Upper lobe of left lung (tissue), 6 donors: Measurements from ENCODE around the gene CFAP58. TPM values are rescaled to one million over a fixed set of nuclear protein-coding genes. Genes with fewer than 3 reads are reported as not detected.
A peak's percentile ranks its signal among the peaks of the same experiment; 100 is the strongest.

ENCODE experiments used
- ATAC-seq, 2 donors: fragments of 200-7000 bp; cut with Tn5 transposase; one replicate each; pipeline ENCODE4 v1.9.1; 2022; ENCODE audit warnings: mild to moderate bottlenecking in 2 of 2, moderate library complexity in 2 of 2; ENCODE audit not compliant: low FRiP score in 2 of 2
- DNase-seq, 2 donors: peaks; one replicate each; pipeline ENCODE4 v3.0.0-alpha.2; 2019 to 2020
- H3K27ac ChIP-seq, 4 donors: fragments of 200-600 bp; sonication (generic); one replicate each; pipeline ENCODE4 v1.5.1; 2016 to 2019
- H3K27me3 ChIP-seq, 4 donors: fragments of 200-600 bp; sonication (generic); one replicate each; pipeline ENCODE4 v1.5.1; 2017 to 2019
- H3K36me3 ChIP-seq, 4 donors: fragments of 200-600 bp; sonication (generic); one replicate each; pipeline ENCODE4 v1.5.1; 2016 to 2019
- H3K4me1 ChIP-seq, 4 donors: fragments of 200-600 bp; sonication (generic); one replicate each; pipeline ENCODE4 v1.5.1; 2018 to 2019
- H3K4me3 ChIP-seq, 4 donors: fragments of 200-600 bp; sonication (generic); one replicate each; pipeline ENCODE4 v1.5.1; 2017 to 2019; ENCODE audit warnings: mild to moderate bottlenecking in 2 of 4, moderate library complexity in 1 of 4
- H3K9me3 ChIP-seq, 4 donors: fragments of 200-600 bp; sonication (generic); one replicate each; pipeline ENCODE4 v1.5.1; 2018 to 2019
- CTCF ChIP-seq, 6 experiments: fragments of 450-650 bp in 4 of 6; fragments of 200-600 bp in 2 of 6; sonication (generic) in 2 of 6; IDR thresholded peaks; one replicate each; pipeline ENCODE4 v1.5.1; 2016 to 2019; ENCODE audit warnings: antibody characterized with exemption in 6 of 6
- EP300 ChIP-seq, 4 donors: sonication (generic); formaldehyde crosslinking; IDR thresholded peaks; one replicate each; pipeline ENCODE4 v1.5.1; 2017; ENCODE audit warnings: antibody characterized with exemption in 4 of 4, control low read depth in 2 of 4
- POLR2A ChIP-seq, 4 donors: fragments of 450-650 bp; IDR thresholded peaks; one replicate each; pipeline ENCODE4 v1.5.1; 2016 to 2017; ENCODE audit warnings: antibody characterized with exemption in 4 of 4, mild to moderate bottlenecking in 2 of 4
- POLR2AphosphoS5 ChIP-seq, 2 donors: sonication (generic); formaldehyde crosslinking; IDR thresholded peaks; one replicate each; pipeline ENCODE4 v1.5.1; 2017; ENCODE audit warnings: antibody characterized with exemption in 2 of 2
- WGBS, 2 donors: methylation state at CpG; one replicate each; pipeline ENCODE4 v1.1.5; 2017 to 2018; 5-methylcytosine and 5-hydroxymethylcytosine counted together
- total RNA-seq, 6 donors: library from RNA; depleted of rRNA in 4 of 6; stranded (reverse); fragments of >200 nt in 4 of 6; gene quantifications; one replicate each; pipeline versions ENCODE4 v1.1.0 to v1.2.1, GENCODE V29; 2016 to 2021
- donor health status: DM: no; HTN: no; CAD: no; lungs with moderate emphysema.
- donor health status: DM: no; HTN: yes; CAD: no; lungs with severe emphysema.

CFAP58 gene
- total RNA-seq, 6 donors from 2014 or later = 0.14 to 11.0 (median 1.0) TPM

- WGBS, 2 donors = 63 to 68% methylated on average over 4 of the region's 4 CpGs
- DNase-seq (no peak), ATAC-seq (no peak)
- Histone ChIP-seq H3K4me1 (peaks cover 20 to 39% (median 27%) of the 10 kb centered on the region in 4 donors), H3K9me3 (no peaks in the 10 kb centered on the region), H3K27ac (peak overlapping the region; percentile 99 to 100 (median 99)), H3K36me3 (no peaks in the 10 kb centered on the region), H3K27me3 (no peaks in the 10 kb centered on the region), H3K4me3 (no peak overlapping the region)
- no peak for TF ChIP-seq POLR2A (IDR thresholded peaks at IDR 0.05)
- TF ChIP-seq POLR2AphosphoS5 (IDR thresholded peaks at IDR 0.05) = no peak
- no peak for TF ChIP-seq EP300 (IDR thresholded peaks at IDR 0.05)
- TF ChIP-seq CTCF (IDR thresholded peaks at IDR 0.05) = no peak
Measured at GRCh38 chr10:104340641-104341040, 13.0 kb upstream of the CFAP58 start.

DNA sequence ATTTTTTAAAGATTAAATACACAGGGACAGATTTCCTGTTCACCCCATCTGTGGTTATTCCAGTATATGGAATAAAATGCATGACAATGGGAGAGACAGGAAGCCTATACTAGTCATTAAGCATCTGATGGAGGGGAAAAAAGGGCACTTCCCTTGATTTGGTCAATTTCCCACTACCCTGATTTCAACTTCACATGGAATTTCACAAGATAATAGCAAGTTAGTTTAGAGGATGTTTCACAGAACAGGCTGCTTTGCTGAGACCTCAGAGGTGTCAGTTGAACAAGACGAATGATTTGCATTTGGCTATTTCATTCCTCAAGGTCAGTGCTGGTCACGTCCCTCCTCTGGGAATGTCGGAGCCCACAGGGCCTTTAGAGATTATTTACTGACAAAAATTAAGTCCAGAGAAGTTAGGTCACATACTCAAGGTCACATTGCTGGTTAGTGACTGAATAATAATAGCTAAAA, 10.7 kb upstream of the CFAP58 start:
- Histone ChIP-seq H3K4me3 (no peak overlapping the region), H3K36me3 (no peaks in the 10 kb centered on the region), H3K4me1 (peaks cover 14 to 25% (median 19%) of the 10 kb centered on the region in 4 donors), H3K27me3 (no peaks in the 10 kb centered on the region), H3K9me3 (no peaks in the 10 kb centered on the region), H3K27ac (peak overlapping the region in 2 of 4 donors; percentile 12)
- DNase-seq = no peak
- WGBS, 2 donors = 46 to 71% methylated on average over 3 of the region's 3 CpGs
- TF ChIP-seq EP300 (IDR thresholded peaks at IDR 0.05) (no peak), POLR2AphosphoS5 (IDR thresholded peaks at IDR 0.05) (peak in 1 of 2 donors; percentile 34), CTCF (IDR thresholded peaks at IDR 0.05) (no peak)
- no peak for ATAC-seq

GRCh38 chr10:104344219-104344618, 9.4 kb upstream of the CFAP58 start:
- Histone ChIP-seq H3K27ac (no peak overlapping the region), H3K27me3 (no peaks in the 10 kb centered on the region), H3K36me3 (no peaks in the 10 kb centered on the region), H3K4me1 (peaks cover 14 to 30% (median 23%) of the 10 kb centered on the region in 4 donors), H3K9me3 (no peaks in the 10 kb centered on the region), H3K4me3 (no peak overlapping the region)
- 92 to 100% methylated on average over 1 of the region's 1 CpG for WGBS, 2 donors
- DNase-seq = no peak
- no peak for ATAC-seq
- TF ChIP-seq CTCF (IDR thresholded peaks at IDR 0.05) = no peak
- no peak for TF ChIP-seq POLR2A (IDR thresholded peaks at IDR 0.05)
- TF ChIP-seq POLR2AphosphoS5 (IDR thresholded peaks at IDR 0.05) = no peak
- no peak for TF ChIP-seq EP300 (IDR thresholded peaks at IDR 0.05)

DNA sequence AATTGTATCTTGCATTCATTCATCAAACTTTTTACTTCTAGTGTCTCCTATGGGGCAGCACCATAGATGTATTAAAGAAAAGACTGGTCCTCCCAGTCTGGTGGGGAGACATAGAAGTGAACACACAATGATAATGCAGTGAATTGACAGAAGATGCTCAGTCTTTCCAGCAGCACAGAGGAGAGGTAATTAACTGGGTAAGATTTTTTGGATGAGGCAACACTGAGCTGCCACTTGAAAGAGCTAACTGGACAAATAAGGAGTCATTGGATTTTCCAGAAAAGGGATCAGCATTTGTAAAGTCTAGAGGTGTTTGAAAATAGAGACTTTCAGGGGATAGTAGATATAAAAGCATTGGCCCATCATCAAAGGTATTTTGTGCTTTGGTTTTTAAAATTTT, 8.1 kb upstream of the CFAP58 start:
- Histone ChIP-seq H3K27ac (no peak overlapping the region), H3K27me3 (no peaks in the 10 kb centered on the region), H3K4me1 (peaks cover 13 to 26% (median 24%) of the 10 kb centered on the region in 4 donors), H3K4me3 (no peak overlapping the region), H3K9me3 (no peaks in the 10 kb centered on the region), H3K36me3 (no peaks in the 10 kb centered on the region)
- ATAC-seq = no peak
- DNase-seq = no peak
- TF ChIP-seq POLR2AphosphoS5 (IDR thresholded peaks at IDR 0.05) = no peak
- TF ChIP-seq EP300 (IDR thresholded peaks at IDR 0.05) = no peak
- no peak for TF ChIP-seq POLR2A (IDR thresholded peaks at IDR 0.05)
- TF ChIP-seq CTCF (IDR thresholded peaks at IDR 0.05) = no peak

DNA sequence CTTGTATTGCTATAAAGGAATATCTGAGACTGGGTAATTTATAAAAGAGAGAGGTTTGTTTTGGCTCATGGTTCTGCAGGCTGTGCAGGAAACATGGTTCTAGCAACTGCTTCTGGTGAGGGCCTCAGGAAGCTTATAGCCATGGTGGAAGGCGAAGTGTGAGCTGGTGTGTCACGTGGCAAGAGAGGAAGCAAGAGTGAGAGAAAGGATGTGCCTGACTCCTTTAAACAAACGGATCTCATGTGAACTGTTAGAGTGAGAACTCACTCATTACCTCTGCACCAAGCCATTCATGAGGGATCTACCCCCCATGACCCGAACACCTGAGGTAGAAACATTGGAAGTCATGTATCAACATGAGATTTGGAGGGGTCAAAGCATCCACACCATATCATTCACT, 7.7 kb upstream of the CFAP58 start:
- TF ChIP-seq POLR2A (IDR thresholded peaks at IDR 0.05) (no peak), CTCF (IDR thresholded peaks at IDR 0.05) (no peak), POLR2AphosphoS5 (IDR thresholded peaks at IDR 0.05) (no peak), EP300 (IDR thresholded peaks at IDR 0.05) (no peak)
- 55 to 57% methylated on average over 4 of the region's 4 CpGs for WGBS, 2 donors
- DNase-seq (no peak), ATAC-seq (no peak)
- Histone ChIP-seq H3K9me3 (no peaks in the 10 kb centered on the region), H3K36me3 (no peaks in the 10 kb centered on the region), H3K27ac (no peak overlapping the region), H3K4me3 (no peak overlapping the region), H3K4me1 (peaks cover 9 to 24% (median 21%) of the 10 kb centered on the region in 4 donors), H3K27me3 (no peaks in the 10 kb centered on the region)
